Cardiac muscle cell (in vitro differentiated cells and primary cell): ENCODE measurements around the gene MGMT. TPM values are rescaled to one million over a fixed set of nuclear protein-coding genes. Genes with fewer than 3 reads are reported as not detected.

Experiments
- DNase-seq, 2 donors: peaks; one replicate each; pipeline versions ENCODE4 v3.0.0 to v3.0.0-alpha.2; 2010 to 2017; ENCODE audit warnings: low read depth in 1 of 2, low spot score in 1 of 2
- H3K27ac ChIP-seq: fragments of 200-600 bp; sonication (generic); 2 replicates; pipeline ENCODE4 v1.5.1; 2016
- H3K27me3 ChIP-seq: fragments of 200-600 bp; sonication (generic); 2 replicates; pipeline ENCODE4 v1.6.0; 2016; ENCODE audit warnings: control low read depth
- H3K36me3 ChIP-seq: fragments of 200-600 bp; sonication (generic); 2 replicates; pipeline ENCODE4 v1.5.1; 2016; ENCODE audit warnings: control low read depth
- H3K4me1 ChIP-seq: fragments of 200-600 bp; sonication (generic); 2 replicates; pipeline ENCODE4 v1.8.1; 2017; ENCODE audit warnings: low read depth, mild to moderate bottlenecking, mixed run types
- H3K4me3 ChIP-seq: fragments of 200-600 bp; sonication (generic); 2 replicates; pipeline ENCODE4 v1.5.1; 2016; ENCODE audit warnings: mild to moderate bottlenecking
- H3K9me3 ChIP-seq: fragments of 200-600 bp; sonication (generic); 2 replicates; pipeline ENCODE4 v1.5.1; 2017; ENCODE audit warnings: low read depth, mild to moderate bottlenecking, control low read depth
- CTCF ChIP-seq: IDR thresholded peaks from 2 replicates; pipeline ENCODE4 v1.5.1; 2012; ENCODE audit warnings: low read depth, mild to moderate bottlenecking, low read length
- polyA plus RNA-seq: library from polyadenylated mRNA; unstranded; fragments of >200 nt; fragmentation: Nextera tagmentation; extraction: Ambion mirVana; gene quantifications from 2 replicates; pipeline ENCODE4 v1.2.1, GENCODE V29; 2016
- total RNA-seq: library from RNA; depleted of rRNA; stranded (reverse); fragments of >200 nt; gene quantifications from 2 replicates; pipeline ENCODE4 v1.2.3, GENCODE V29; 2016

MGMT gene
- total and polyA plus RNA-seq, 2 experiments from 2014 or later = 21.8 to 28.0 TPM

GRCh38 chr10:129683519-129683918, 216.5 kb downstream of the MGMT start:
- Histone ChIP-seq H3K4me3 (no peak overlapping the region), H3K36me3 (no peaks in the 10 kb centered on the region), H3K27me3 (no peaks in the 10 kb centered on the region), H3K27ac (no peak overlapping the region), H3K9me3 (no peaks in the 10 kb centered on the region), H3K4me1 (no peaks in the 10 kb centered on the region)
- DNase-seq = no peak
- TF ChIP-seq CTCF = no peak

GRCh38 chr10:129683920-129684319, 216.9 kb downstream of the MGMT start:
- no peak for DNase-seq
- Histone ChIP-seq H3K27ac (no peak overlapping the region), H3K36me3 (no peaks in the 10 kb centered on the region), H3K27me3 (no peaks in the 10 kb centered on the region), H3K4me1 (no peaks in the 10 kb centered on the region), H3K9me3 (no peaks in the 10 kb centered on the region), H3K4me3 (no peak overlapping the region)
- no peak for TF ChIP-seq CTCF

- no peaks in the 10 kb centered on the region for H3K9me3 ChIP-seq
- TF ChIP-seq CTCF = no peak
- no peaks in the 10 kb centered on the region for H3K36me3 ChIP-seq
- no peak overlapping the region for H3K27ac ChIP-seq
- no peak for DNase-seq
- no peak overlapping the region for H3K4me3 ChIP-seq
- H3K4me1 ChIP-seq = no peaks in the 10 kb centered on the region
- no peaks in the 10 kb centered on the region for H3K27me3 ChIP-seq
Measured at GRCh38 chr10:129685271-129685670, 218.2 kb downstream of the MGMT start.

GRCh38 chr10:129689671-129690071, 222.6 kb downstream of the MGMT start:
- Histone ChIP-seq H3K4me1 (no peaks in the 10 kb centered on the region), H3K27me3 (no peaks in the 10 kb centered on the region), H3K9me3 (no peaks in the 10 kb centered on the region), H3K36me3 (no peaks in the 10 kb centered on the region), H3K27ac (no peak overlapping the region), H3K4me3 (no peak overlapping the region)
- no peak for DNase-seq
- no peak for TF ChIP-seq CTCF

- no peak for TF ChIP-seq CTCF
- Histone ChIP-seq H3K36me3 (no peaks in the 10 kb centered on the region), H3K4me1 (no peaks in the 10 kb centered on the region), H3K4me3 (no peak overlapping the region), H3K27ac (no peak overlapping the region), H3K9me3 (no peaks in the 10 kb centered on the region), H3K27me3 (no peaks in the 10 kb centered on the region)
- DNase-seq = no peak
Measured at GRCh38 chr10:129690248-129691070, 223.4 kb downstream of the MGMT start.
